ENCODE data around the gene DIP2C.

- TF ChIP-seq CTCF (IDR thresholded peaks at IDR 0.05), result no peak
- TF ChIP-seq POLR2A (IDR thresholded peaks at IDR 0.05), result no peak
Observed at GRCh38 chr10:586716-587115, 102.8 kb downstream of the DIP2C start.
